GM21619 (cell line): ENCODE measurements around the gene CYB5R4.
A peak's percentile ranks its signal among the peaks of the same experiment; 100 is the strongest.
"Not testable (repeated sequence)": the region's sequence is repeated elsewhere in the genome, so short reads cannot be mapped to it uniquely, and the experiment has no call there.

Experiments
- ATAC-seq: cut with Tn5 transposase; IDR thresholded peaks from one replicate; pipeline ENCODE4 v1.9.1; 2021; ENCODE audit not compliant: unreplicated experiment

The CYB5R4 gene

GRCh38 chr6:83907623-83908390, 48.3 kb downstream of the CYB5R4 start:
- not testable (repeated sequence) for ATAC-seq

DNA sequence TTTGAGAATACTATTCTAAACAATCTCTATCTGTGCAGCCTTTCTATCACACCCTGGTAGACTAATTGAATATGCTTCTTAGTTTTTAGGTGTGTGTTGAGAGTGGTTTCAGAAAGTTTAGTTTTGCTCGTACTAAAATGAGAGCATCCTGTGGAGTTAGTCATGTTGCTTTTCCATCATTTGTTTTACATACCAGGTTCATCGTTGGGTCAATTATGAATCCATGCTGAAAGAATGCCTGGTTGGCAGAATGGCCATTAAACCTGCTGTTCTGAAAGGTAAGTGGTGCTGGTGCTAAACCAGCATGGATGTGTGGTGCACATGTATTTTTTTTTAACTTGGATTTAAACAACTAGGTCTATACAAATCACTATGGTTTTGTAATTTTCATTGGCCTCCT, 49.3 kb downstream of the CYB5R4 start:
- ATAC-seq = no peak

- no peak for ATAC-seq
Observed at GRCh38 chr6:83911278-83911677, 51.8 kb downstream of the CYB5R4 start.

DNA sequence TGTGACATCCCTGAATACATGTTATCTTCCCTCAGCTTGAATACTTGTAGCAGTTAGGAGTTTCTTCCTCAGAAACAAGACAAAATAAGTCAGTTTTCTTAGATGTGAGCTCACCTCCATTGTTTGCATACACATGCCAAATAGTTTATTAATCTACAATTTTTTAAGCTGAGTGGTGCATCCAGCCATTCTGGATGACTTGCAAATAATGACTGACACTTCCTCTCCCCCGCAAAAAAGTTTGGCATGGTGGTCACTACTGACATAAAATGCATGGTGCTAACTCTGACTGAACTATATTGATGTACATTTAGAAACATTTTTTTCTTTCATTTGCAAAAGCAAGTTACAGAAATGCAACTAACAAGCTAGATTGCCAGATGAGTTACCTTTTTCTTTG, 55.5 kb downstream of the CYB5R4 start:
- no peak for ATAC-seq

DNA sequence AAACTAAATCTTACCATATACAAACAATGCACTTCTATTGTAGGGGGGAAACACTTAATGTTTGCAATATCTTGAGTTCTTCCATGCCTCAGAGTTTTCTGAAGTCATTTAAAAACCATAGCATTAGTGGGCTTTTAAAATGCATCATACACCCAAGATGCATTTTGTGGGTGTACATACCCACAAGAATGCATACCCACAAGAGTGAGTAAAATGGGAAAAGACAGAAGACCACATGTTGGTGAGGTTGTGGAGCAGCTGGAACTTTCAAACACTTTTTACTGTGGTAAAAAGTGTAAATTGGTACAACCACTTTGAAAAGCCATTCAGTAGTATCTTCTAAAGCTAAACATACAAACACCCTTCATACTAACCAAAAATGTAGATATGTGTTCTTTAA, 57.5 kb downstream of the CYB5R4 start:
- no peak for ATAC-seq

DNA sequence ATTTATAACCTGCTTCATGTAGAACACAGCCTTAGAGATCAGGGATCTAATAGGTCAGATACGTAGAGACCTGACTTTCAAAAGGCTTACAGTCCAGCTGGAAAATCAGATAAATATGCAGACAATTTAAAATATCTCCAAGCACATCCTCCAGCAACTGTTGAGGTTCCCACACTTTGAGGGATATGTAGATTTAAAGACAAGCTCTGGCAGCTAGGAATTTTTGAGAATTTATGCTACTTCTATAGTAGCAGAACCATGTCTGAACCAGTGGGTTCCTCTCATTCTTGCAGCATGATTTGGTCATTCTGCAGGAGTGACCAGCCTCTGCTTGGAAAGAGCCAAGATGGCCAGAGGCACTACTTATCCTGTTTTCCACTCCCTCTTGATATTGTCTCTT, 60.5 kb downstream of the CYB5R4 start:
- no peak for ATAC-seq

GRCh38 chr6:83921315-83921714, 61.8 kb downstream of the CYB5R4 start:
- ATAC-seq = no peak

DNA sequence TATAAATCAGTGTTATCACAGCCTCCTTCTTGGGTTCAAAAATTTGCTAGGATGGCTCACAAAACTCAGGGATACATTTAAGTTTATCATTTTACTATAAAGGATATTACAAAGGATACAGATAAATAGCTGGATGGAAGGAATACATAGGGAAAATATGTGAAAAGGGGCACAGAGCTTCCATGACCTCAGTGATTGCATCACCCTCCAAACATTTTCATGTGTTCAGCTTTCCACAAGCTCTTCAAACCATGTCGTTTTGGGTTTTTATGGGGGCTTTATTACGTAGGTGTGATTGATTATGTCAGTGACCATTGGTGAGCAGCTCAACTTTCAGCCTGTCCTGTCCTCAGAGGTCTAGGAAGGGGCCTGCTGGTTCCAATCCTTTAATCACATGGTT, 68.0 kb downstream of the CYB5R4 start:
- no peak for ATAC-seq

DNA sequence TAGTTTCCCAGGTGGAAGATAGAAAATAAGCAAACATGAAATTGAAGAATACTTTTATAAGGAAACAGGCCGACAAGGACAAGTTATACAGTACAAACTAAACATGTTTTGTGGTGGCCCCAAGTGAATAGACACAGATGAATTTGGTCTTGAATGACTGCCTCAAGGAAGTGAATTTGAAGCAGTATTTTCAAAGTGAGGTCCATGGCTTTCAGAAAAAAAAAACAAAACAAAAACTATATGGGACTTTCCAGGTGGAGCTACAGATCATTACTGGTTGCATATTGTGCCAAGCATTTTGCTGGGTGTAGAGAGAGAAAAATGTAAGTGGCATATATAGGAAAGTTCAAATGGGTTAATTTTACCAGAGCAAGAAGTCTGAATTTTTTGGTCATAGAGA, 68.8 kb downstream of the CYB5R4 start:
- ATAC-seq = no peak

DNA sequence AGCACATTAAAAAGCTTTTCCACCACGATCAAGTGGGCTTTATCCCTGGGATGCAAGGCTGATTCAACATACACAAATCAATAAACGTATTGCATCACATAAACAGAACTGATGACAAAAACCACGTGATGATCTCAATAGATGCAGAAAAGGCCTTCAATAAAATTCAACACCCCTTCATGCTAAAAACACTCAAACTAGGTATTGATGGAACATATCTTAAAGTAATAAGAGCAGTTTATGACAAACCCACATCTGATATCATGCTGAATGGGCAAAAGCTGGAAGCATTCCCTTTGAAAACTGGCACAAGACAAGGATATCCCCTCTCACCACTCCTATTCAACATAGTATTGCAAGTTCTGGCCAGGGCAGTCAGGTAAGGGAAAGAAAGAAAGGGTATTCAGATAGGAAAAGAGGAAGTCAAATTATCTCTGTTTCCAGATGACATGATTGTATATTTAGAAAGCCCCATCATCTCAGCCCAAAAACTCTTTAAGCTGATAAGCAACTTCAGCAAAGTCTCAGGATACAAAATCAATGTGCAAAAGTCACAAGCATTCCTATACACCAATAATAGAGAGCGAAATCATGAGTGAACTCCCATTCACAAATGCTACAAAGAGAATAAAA, 86.8 kb downstream of the CYB5R4 start:
- not testable (repeated sequence) for ATAC-seq

DNA sequence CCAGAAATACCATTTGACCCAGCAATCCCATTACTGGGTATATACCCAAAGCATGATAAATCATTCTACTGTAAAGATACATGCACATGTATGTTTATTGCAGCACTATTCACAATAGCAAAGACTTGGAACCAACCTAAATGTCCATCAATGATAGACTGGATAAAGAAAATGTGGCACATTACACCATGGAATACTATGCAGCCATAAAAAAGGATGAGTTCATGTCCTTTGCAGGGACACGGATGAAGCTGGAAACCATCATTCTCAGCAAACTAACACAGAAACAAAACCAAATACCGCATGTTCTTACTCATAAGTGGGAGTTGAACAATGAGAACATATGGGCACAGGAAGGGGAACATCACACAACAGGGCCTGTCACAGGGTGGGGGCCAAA, 88.5 kb downstream of the CYB5R4 start:
- not testable (repeated sequence) for ATAC-seq

GRCh38 chr6:83948851-83949250, 89.4 kb downstream of the CYB5R4 start:
- no peak for ATAC-seq

- not testable (repeated sequence) for ATAC-seq
Observed at GRCh38 chr6:83951423-83951822, 91.9 kb downstream of the CYB5R4 start.

- no peak for ATAC-seq
Observed at GRCh38 chr6:83952830-83953229, 93.3 kb downstream of the CYB5R4 start.

DNA sequence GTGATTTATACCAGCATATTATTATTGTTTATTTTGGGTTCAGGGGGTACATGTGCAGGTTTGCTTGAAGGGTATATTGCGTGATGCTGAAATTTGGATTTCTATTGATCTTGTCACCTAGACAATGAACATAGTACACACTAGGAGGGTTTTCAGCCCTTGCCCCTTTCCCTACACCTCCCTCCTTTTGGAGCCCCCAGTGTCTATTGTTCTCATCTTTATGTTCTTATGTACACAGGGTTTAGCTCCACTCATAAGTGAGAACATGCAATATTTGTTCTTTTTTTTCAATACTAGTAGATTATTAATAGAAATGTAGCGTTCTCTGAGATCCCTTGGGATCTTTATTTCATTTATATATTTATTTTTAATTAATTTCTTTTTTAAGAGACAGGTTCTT, 94.9 kb downstream of the CYB5R4 start:
- no peak for ATAC-seq

GRCh38 chr6:83958241-83958685, 98.8 kb downstream of the CYB5R4 start:
- no peak for ATAC-seq

GRCh38 chr6:83960664-83961063, 101.2 kb downstream of the CYB5R4 start:
- no peak for ATAC-seq

GRCh38 chr6:83962582-83962981, 103.1 kb downstream of the CYB5R4 start:
- peak; percentile 91 for ATAC-seq

DNA sequence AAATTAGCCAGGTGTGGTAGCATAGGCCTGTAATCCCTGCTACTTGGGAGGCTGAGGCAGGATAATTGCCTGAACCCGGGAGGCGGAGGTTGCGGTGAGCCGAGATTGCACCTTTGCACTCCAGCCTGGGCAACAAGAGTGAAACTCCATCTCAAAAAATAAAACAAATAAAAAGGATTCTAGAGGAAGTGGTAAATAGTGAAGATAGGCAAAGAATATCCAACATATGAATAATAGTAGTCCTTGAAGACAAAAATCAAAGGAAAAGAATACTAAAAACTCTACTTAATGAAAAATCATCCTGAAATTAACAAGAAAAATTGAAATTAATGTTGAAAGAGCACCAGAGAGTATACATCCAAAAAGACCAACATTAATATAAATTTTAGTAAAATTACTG, 107.0 kb downstream of the CYB5R4 start:
- no peak for ATAC-seq

GRCh38 chr6:83970582-83970981, 111.1 kb downstream of the CYB5R4 start:
- no peak for ATAC-seq

GRCh38 chr6:83974409-83975050, 115.0 kb downstream of the CYB5R4 start:
- no peak for ATAC-seq
